Trophoblast cell (in vitro differentiated cells and primary cell): ENCODE data around the gene HIRA.

ENCODE experiments used
- DNase-seq, 2 donors: peaks; one replicate each; pipeline ENCODE4 v3.0.0-alpha.2; 2016
- H2AFZ ChIP-seq: 2 replicates; pipeline ENCODE4 v1.6.1; 2013; ENCODE audit warnings: low read length, moderate library complexity, mild to moderate bottlenecking; ENCODE audit not compliant: insufficient read depth, poor library complexity
- H2AK5ac ChIP-seq: 2 replicates; pipeline ENCODE4 v1.6.1; 2013; ENCODE audit warnings: mild to moderate bottlenecking, low read length
- H2BK120ac ChIP-seq: 2 replicates; pipeline ENCODE4 v1.6.1; 2013; ENCODE audit warnings: low read length, mild to moderate bottlenecking, moderate library complexity; ENCODE audit not compliant: insufficient read depth, poor library complexity
- H2BK12ac ChIP-seq: 2 replicates; pipeline ENCODE4 v1.6.1; 2013; ENCODE audit warnings: mild to moderate bottlenecking, low read length, moderate library complexity
- H2BK5ac ChIP-seq: 2 replicates; pipeline ENCODE4 v1.6.1; 2013; ENCODE audit warnings: low read length, low read depth, moderate library complexity, mild to moderate bottlenecking; ENCODE audit not compliant: poor library complexity
- H3K14ac ChIP-seq: 2 replicates; pipeline ENCODE4 v1.6.1; 2013; ENCODE audit warnings: mild to moderate bottlenecking, low read length
- H3K18ac ChIP-seq: 2 replicates; pipeline ENCODE4 v1.6.1; 2013; ENCODE audit warnings: mild to moderate bottlenecking, low read length
- H3K23ac ChIP-seq: 2 replicates; pipeline ENCODE4 v1.6.1; 2013; ENCODE audit warnings: low read length
- H3K27ac ChIP-seq: 2 replicates; pipeline ENCODE4 v1.5.1; 2013; ENCODE audit warnings: low read depth, mild to moderate bottlenecking, inconsistent platforms, low read length, moderate library complexity
- H3K27me3 ChIP-seq: 2 replicates; pipeline ENCODE4 v1.6.1; 2013; ENCODE audit warnings: inconsistent platforms, mild to moderate bottlenecking, low read length, moderate library complexity; ENCODE audit not compliant: insufficient read depth
- H3K36me3 ChIP-seq, 2 experiments: 1 replicate in 1 of 2; 2 replicates in 1 of 2; pipeline ENCODE4 v1.6.1; 2013; ENCODE audit warnings: low read length in 2 of 2, mild to moderate bottlenecking in 2 of 2, moderate library complexity in 1 of 2; ENCODE audit not compliant: insufficient read depth in 2 of 2, control insufficient read depth in 1 of 2
- H3K4ac ChIP-seq: 2 replicates; pipeline ENCODE4 v1.6.1; 2013; ENCODE audit warnings: low read depth, mild to moderate bottlenecking, low read length, moderate library complexity
- H3K4me1 ChIP-seq, 2 experiments: 1 replicate in 1 of 2; 2 replicates in 1 of 2; pipeline ENCODE4 v1.6.1; 2013; ENCODE audit warnings: low read length in 2 of 2, mild to moderate bottlenecking in 2 of 2, moderate library complexity in 1 of 2; ENCODE audit not compliant: insufficient read depth in 2 of 2, control insufficient read depth in 1 of 2
- H3K4me2 ChIP-seq: 2 replicates; pipeline ENCODE4 v1.6.1; 2013; ENCODE audit warnings: inconsistent platforms, mild to moderate bottlenecking, low read length, moderate library complexity
- H3K4me3 ChIP-seq: 2 replicates; pipeline ENCODE4 v1.5.1; 2013; ENCODE audit warnings: mild to moderate bottlenecking, low read depth, low read length, inconsistent platforms
- H3K79me1 ChIP-seq: one replicate; pipeline ENCODE4 v1.6.1; 2013; ENCODE audit warnings: low read length
- H3K79me2 ChIP-seq: 2 replicates; pipeline ENCODE4 v1.6.1; 2013; ENCODE audit warnings: low read length, mild to moderate bottlenecking; ENCODE audit not compliant: control insufficient read depth, insufficient read depth, poor library complexity
- H3K9ac ChIP-seq: 2 replicates; pipeline ENCODE4 v1.6.1; 2013; ENCODE audit warnings: mild to moderate bottlenecking, low read length
- H3K9me3 ChIP-seq: 2 replicates; pipeline ENCODE4 v1.6.1; 2013; ENCODE audit warnings: low read depth, mild to moderate bottlenecking, control low read depth, inconsistent platforms, low read length; ENCODE audit not compliant: insufficient read depth
- H4K12ac ChIP-seq: 2 replicates; pipeline ENCODE4 v1.6.1; 2013; ENCODE audit warnings: low read depth, mild to moderate bottlenecking, low read length, moderate library complexity
- H4K8ac ChIP-seq: 2 replicates; pipeline ENCODE4 v1.6.1; 2013; ENCODE audit warnings: low read depth, mild to moderate bottlenecking, low read length, moderate library complexity
- H4K91ac ChIP-seq: one replicate; pipeline ENCODE4 v1.6.1; 2013; ENCODE audit warnings: low read depth, mild to moderate bottlenecking, low read length, moderate library complexity
- WGBS: extraction: QIAGEN DNeasy Blood & Tissue Kit; methylation state at CpG from one replicate; pipeline ENCODE4 v1.1.7; 2013; ENCODE audit warnings: missing lambda C conversion rate; ENCODE audit not compliant: insufficient read length, insufficient coverage; ENCODE audit errors: extremely low coverage; 5-methylcytosine and 5-hydroxymethylcytosine counted together

The HIRA gene

GRCh38 chr22:19410941-19411689 lies 20.4 kb downstream of the HIRA start:
- H3K27ac ChIP-seq, result no peak overlapping the region
- no peaks in the 10 kb centered on the region for H3K79me2 ChIP-seq
- no peak overlapping the region for H3K23ac ChIP-seq
- no peak overlapping the region for H2BK12ac ChIP-seq
- H3K18ac ChIP-seq, result no peak overlapping the region
- H3K4ac ChIP-seq, result no peak overlapping the region
- H4K91ac ChIP-seq, result no peak overlapping the region
- DNase-seq, result no peak
- H2AK5ac ChIP-seq, result no peak overlapping the region
- H3K9ac ChIP-seq, result no peak overlapping the region
- no peak overlapping the region for H3K4me3 ChIP-seq
- H2BK5ac ChIP-seq, result no peak overlapping the region
- H4K8ac ChIP-seq, result no peak overlapping the region
- H3K4me2 ChIP-seq, result no peak overlapping the region
- no CpG with 5 or more reads among the region's 6 CpGs for WGBS
- peaks cover 10 to 25% of the 10 kb centered on the region in 2 experiments for H3K36me3 ChIP-seq
- no peaks in the 10 kb centered on the region for H3K79me1 ChIP-seq
- H2BK120ac ChIP-seq, result no peak overlapping the region
- no peak overlapping the region for H2AFZ ChIP-seq
- H3K4me1 ChIP-seq, result peaks cover 3 to 10% of the 10 kb centered on the region in 2 experiments
- H3K27me3 ChIP-seq, result no peaks in the 10 kb centered on the region
- no peak overlapping the region for H4K12ac ChIP-seq
- H3K14ac ChIP-seq, result no peak overlapping the region
- H3K9me3 ChIP-seq, result no peaks in the 10 kb centered on the region

GRCh38 chr22:19407649-19408606 lies 23.6 kb downstream of the HIRA start:
- no peaks in the 10 kb centered on the region for H3K9me3 ChIP-seq
- H3K4me2 ChIP-seq, result no peak overlapping the region
- no peaks in the 10 kb centered on the region for H3K79me1 ChIP-seq
- H2AK5ac ChIP-seq, result no peak overlapping the region
- H3K14ac ChIP-seq, result no peak overlapping the region
- H2AFZ ChIP-seq, result no peak overlapping the region
- no peak overlapping the region for H3K27ac ChIP-seq
- H4K12ac ChIP-seq, result no peak overlapping the region
- WGBS, result no CpG with 5 or more reads among the region's 16 CpGs
- H2BK5ac ChIP-seq, result no peak overlapping the region
- no peak overlapping the region for H3K4ac ChIP-seq
- no peaks in the 10 kb centered on the region for H3K79me2 ChIP-seq
- H4K8ac ChIP-seq, result no peak overlapping the region
- H3K9ac ChIP-seq, result no peak overlapping the region
- H3K4me3 ChIP-seq, result no peak overlapping the region
- H3K4me1 ChIP-seq, result peaks cover 0 to 10% of the 10 kb centered on the region in 2 experiments
- no peak for DNase-seq
- no peak overlapping the region for H4K91ac ChIP-seq
- no peak overlapping the region for H3K23ac ChIP-seq
- no peak overlapping the region for H3K18ac ChIP-seq
- H2BK120ac ChIP-seq, result no peak overlapping the region
- no peak overlapping the region for H2BK12ac ChIP-seq
- H3K27me3 ChIP-seq, result no peaks in the 10 kb centered on the region
- peaks cover 17 to 34% of the 10 kb centered on the region in 2 experiments for H3K36me3 ChIP-seq

- Histone ChIP-seq H2AK5ac (no peak overlapping the region), H3K9me3 (no peaks in the 10 kb centered on the region), H3K79me1 (no peaks in the 10 kb centered on the region), H2AFZ (no peak overlapping the region), H2BK120ac (no peak overlapping the region), H3K27me3 (no peaks in the 10 kb centered on the region), H2BK5ac (no peak overlapping the region), H2BK12ac (no peak overlapping the region), H4K91ac (no peak overlapping the region), H3K9ac (no peak overlapping the region), H4K12ac (no peak overlapping the region), H3K79me2 (no peaks in the 10 kb centered on the region), H3K27ac (no peak overlapping the region), H4K8ac (no peak overlapping the region), H3K4me1 (peaks cover 0 to 10% of the 10 kb centered on the region in 2 experiments), H3K14ac (no peak overlapping the region), H3K18ac (no peak overlapping the region), H3K4ac (no peak overlapping the region), H3K4me3 (no peak overlapping the region), H3K36me3 (peaks cover 17 to 34% of the 10 kb centered on the region in 2 experiments), H3K23ac (no peak overlapping the region), H3K4me2 (no peak overlapping the region)
- DNase-seq, result no peak
- WGBS, result no CpG with 5 or more reads among the region's 4 CpGs
Observed at GRCh38 chr22:19406846-19407245, 24.7 kb downstream of the HIRA start.

DNA sequence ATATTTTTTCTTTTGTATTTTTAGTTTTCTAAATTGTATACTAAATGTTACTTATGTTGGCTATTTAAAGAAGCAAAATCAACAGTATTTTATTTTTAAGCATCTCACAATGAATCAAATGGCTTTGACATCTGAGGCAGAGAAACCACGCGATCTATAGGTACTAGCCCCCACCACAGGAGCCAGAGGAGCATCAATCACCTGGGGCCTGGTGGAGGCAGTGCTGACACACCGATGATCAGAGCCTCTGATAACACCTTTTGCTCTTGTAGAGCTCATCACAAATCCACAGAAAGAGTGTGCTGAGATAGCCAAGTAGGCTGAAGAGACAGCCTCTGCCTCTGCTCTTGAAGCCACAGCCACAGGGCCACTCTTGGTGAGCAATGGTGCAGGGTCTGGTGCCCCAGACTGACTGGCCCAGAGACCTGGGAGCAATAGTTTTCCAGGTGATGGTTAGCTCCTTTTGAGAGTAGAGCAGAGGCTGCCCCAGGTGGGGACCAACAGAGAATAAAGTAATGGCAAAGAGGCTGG lies 25.2 kb downstream of the HIRA start:
- Histone ChIP-seq H4K12ac (no peak overlapping the region), H3K79me1 (no peaks in the 10 kb centered on the region), H4K91ac (no peak overlapping the region), H3K27ac (no peak overlapping the region), H3K18ac (no peak overlapping the region), H3K23ac (no peak overlapping the region), H2AK5ac (no peak overlapping the region), H3K36me3 (peaks cover 19 to 34% of the 10 kb centered on the region in 2 experiments), H4K8ac (no peak overlapping the region), H2AFZ (no peak overlapping the region), H2BK12ac (no peak overlapping the region), H3K27me3 (no peaks in the 10 kb centered on the region), H3K79me2 (no peaks in the 10 kb centered on the region), H3K9me3 (no peaks in the 10 kb centered on the region), H3K4ac (no peak overlapping the region), H2BK5ac (no peak overlapping the region), H3K4me3 (no peak overlapping the region), H3K4me2 (no peak overlapping the region), H3K14ac (no peak overlapping the region), H3K4me1 (peaks cover 0 to 10% of the 10 kb centered on the region in 2 experiments), H3K9ac (no peak overlapping the region), H2BK120ac (no peak overlapping the region)
- DNase-seq, result no peak
- no CpG with 5 or more reads among the region's 3 CpGs for WGBS
